Epidermal melanocyte (primary cell): ENCODE measurements around the gene SCNN1A.
A peak's percentile ranks its signal among the peaks of the same experiment; 100 is the strongest.

Experiments used
- DNase-seq: peaks from one replicate; pipeline ENCODE4 v3.0.0; 2011; ENCODE audit warnings: low spot score; ENCODE audit not compliant: insufficient read length

The SCNN1A gene

GRCh38 chr12:6384499-6385436, 9.4 kb upstream of the SCNN1A start:
- DNase-seq, result no peak

DNA sequence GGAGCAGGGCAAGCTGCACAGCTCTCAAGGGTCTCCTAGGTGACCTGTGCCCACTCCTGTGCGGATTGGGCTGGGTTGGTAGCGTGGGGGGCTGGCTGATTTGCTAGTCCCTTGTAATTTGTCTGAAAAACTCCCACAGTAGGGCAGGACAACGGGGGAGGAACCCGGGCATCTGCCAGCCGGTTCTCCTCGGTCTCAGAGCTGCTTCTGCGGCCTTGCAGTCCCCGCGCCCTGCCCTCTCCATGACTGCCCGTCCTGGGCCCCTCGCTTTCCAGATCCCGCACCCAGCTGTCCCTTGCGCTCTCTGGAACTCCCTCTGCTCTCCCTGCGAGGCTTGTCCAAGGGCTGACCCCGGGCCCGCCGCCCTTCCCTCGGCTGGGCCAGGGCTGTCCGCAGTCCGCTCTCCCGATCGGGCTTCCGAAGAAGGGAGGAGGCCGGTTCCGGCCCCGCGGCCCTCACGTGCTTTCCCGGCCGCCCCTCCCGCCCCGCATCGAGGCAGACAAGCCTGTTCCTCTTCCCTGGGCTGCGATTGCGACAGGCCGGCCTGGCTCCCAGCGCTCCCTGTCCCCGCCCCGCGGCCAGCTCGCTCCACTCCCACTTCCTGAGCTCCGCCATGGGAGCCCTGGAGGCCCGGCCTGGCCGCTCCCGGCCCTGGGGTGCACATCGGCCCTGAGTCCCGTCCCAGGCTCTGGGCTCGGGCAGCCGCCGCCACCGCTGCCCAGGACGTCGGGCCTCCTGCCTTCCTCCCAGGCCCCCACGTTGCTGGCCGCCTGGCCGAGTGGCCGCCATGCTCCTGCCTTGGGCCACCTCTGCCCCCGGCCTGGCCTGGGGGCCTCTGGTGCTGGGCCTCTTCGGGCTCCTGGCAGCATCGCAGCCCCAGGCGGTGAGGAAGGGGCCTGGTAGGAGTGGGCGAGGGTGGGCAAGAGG, 8.5 kb upstream of the SCNN1A start, which contains the start of gene LTBR:
TSS of gene LTBR (plus strand) at position 591 of the 927 bp plus-strand sequence. CDS start at position 788, 197 bp downstream.
- DNase-seq, result peak; percentile 90

DNA sequence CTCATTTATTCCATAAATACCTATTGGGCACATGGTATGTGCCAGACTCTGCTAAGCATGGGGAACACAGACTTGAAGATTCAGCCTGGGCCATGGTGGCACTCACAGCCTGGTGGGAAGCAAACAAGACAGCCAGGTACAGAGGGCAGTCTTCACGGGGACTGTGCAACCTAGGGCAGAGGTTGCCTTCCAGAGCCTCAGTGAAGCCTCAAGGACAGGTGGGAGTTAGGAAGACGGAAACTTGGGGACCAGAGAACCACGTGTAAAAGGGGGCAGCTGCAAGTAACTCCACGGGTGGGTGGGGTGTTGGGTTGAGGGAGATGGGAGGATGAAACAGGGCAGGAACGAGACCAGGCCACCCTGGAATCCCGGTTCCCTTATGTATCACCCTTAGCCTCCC, 7.6 kb upstream of the SCNN1A start:
- DNase-seq, result no peak

- DNase-seq, result no peak
These were observed 7.0 kb upstream of the SCNN1A start for GRCh38 chr12:6382371-6382770.

DNA sequence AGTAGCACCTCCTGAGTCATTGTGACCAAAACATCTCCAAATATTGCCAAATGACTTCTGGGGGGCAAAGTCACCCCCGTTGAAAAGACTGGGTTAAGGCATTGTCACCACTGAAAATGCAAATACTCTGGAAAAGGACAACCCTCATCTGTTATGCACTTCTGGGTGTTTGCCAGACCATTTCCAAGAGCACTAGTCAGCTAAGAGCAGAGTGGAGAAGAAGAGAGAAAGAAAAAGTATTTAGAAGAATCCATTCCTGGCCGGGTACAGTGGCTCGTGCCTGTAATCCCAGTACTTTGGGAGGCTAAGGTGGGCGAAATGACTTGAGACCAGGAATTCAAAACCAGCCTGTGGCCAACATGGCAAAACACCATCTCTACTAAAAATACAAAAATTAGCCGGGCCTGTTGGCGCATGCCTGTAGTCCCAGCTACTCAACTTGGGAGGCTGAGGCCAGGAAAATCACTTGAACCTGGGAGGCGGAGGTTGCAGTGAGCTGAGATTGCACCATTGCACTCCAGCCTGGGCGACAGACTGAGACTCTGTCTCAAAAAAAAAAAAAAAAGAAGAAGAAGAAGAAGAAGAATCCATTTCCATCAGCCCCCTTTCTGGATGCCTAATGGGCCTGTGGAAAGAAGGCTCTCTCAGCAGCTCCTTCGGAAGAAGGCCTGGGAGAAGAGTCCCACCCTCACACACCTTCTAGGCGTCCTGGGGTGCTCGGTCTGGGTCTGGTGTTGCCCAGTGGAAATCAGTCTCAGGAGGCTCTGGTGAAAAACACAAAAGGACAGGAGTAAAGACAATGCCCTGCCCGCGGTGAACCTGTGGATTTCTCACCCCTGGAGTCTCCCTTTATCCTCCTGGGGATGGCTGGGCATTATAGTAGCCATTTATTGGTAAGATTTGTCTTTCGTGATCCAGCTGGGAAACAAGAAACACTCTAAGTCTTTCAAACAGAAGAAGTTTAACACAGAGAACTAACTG, 5.1 kb upstream of the SCNN1A start:
- DNase-seq, result no peak

- DNase-seq, result no peak
These were observed 3.5 kb upstream of the SCNN1A start for GRCh38 chr12:6378709-6379472.

DNA sequence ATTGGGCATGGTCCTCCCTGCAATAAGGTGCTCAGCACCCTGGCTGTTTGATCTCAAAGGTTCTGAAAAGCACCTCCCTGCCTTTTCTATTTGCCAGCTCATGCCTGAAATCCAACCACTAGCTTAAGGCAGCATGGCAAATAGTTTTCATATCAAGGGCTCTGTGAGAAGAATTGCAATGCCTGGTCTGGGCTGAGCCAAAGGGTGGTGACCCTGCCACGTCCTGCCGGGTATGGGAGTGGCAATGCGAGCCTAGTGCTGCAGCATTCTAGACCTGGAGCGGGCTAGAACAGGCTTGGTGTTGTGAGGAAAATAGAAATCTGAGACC, 2.3 kb upstream of the SCNN1A start:
- no peak for DNase-seq

- no peak for DNase-seq
These were observed 1.7 kb upstream of the SCNN1A start for GRCh38 chr12:6376870-6377666.

GRCh38 chr12:6376079-6376869, 911 bp upstream of the SCNN1A start:
- DNase-seq, result no peak

DNA sequence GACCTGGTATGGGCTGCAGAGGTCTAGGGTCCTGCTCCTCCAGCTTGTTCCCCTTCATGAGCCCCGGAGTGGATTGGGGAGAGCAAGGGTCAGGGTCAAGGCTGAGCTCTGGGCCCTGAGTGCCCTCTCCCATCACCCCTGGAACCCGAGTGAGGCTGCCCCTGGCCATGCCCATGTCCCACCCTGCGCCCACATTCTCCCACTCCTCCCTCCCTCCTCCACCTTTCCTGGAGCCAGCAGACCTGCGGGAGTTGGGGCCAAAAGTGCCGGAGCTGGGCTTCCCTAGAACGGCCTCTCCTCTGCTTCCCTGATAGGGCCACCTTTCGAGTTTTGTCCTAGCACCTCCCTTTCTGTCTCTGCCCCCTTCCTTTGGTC, 590 bp downstream of the SCNN1A start:
- no peak for DNase-seq

GRCh38 chr12:6374028-6374785, 1.2 kb downstream of the SCNN1A start:
- no peak for DNase-seq

- DNase-seq, result no peak
These were observed 2.2 kb downstream of the SCNN1A start for GRCh38 chr12:6373022-6373787.

- DNase-seq, result peak; percentile 97
These were observed 2.9 kb downstream of the SCNN1A start for GRCh38 chr12:6372403-6373003.

GRCh38 chr12:6370994-6371754, 4.2 kb downstream of the SCNN1A start:
- DNase-seq, result no peak

- DNase-seq, result no peak
These were observed 4.8 kb downstream of the SCNN1A start for GRCh38 chr12:6370576-6370935.
